Breast epithelium (tissue), 3 donors: Measurements from ENCODE around the gene QRICH2.

Experiments used
- CTCF ChIP-seq, 3 donors: fragments of 450-650 bp; IDR thresholded peaks; one replicate each; pipeline ENCODE4 v1.5.1; 2016 to 2017; ENCODE audit warnings: antibody characterized with exemption in 3 of 3, mild to moderate bottlenecking in 3 of 3, moderate library complexity in 3 of 3
- POLR2AphosphoS5 ChIP-seq, 3 donors: sonication (generic); formaldehyde crosslinking; IDR thresholded peaks; one replicate each; pipeline ENCODE4 v1.6.1; 2017; ENCODE audit warnings: antibody characterized with exemption in 3 of 3

- TF ChIP-seq CTCF (IDR thresholded peaks at IDR 0.05) (no peak), POLR2AphosphoS5 (IDR thresholded peaks at IDR 0.05) (no peak)
These were observed 32.6 kb downstream of the QRICH2 start for GRCh38 chr17:76275382-76276068.
